Cardiac fibroblast (primary cell): ENCODE results near the gene KRTCAP2.
A peak's percentile ranks its signal among the peaks of the same experiment; 100 is the strongest.
"Not testable (repeated sequence)": the region's sequence is repeated elsewhere in the genome, so short reads cannot be mapped to it uniquely, and the experiment has no call there.

Experiments
- DNase-seq, 2 donors: peaks; one replicate each; pipeline versions ENCODE4 v3.0.0 to v3.0.0-alpha.2; 2010; ENCODE audit warnings: low read depth in 2 of 2
- H3K4me3 ChIP-seq, 2 donors: replicated peaks in 1 of 2; 1 replicate in 1 of 2; 2 replicates in 1 of 2; pipeline ENCODE4 v1.5.1; 2011; ENCODE audit warnings: low read depth in 2 of 2, low read length in 2 of 2, mild to moderate bottlenecking in 2 of 2, moderate library complexity in 1 of 2
- CTCF ChIP-seq: IDR thresholded peaks from one replicate; pipeline ENCODE4 v1.5.1; 2011; ENCODE audit warnings: low read depth, mild to moderate bottlenecking, low read length, inconsistent platforms

Gene KRTCAP2

GRCh38 chr1:155172732-155173477 is at the start of gene KRTCAP2:
TSS of gene KRTCAP2 (minus strand) at chr1:155173304. CDS start at chr1:155173224, 80 bp downstream.
- H3K4me3 ChIP-seq, result peak within 1 kb of the TSS; percentile 94 to 97
- peak; percentile 98 for TF ChIP-seq CTCF
- peak; percentile 97 to 98 for DNase-seq

- not testable (repeated sequence) for H3K4me3 ChIP-seq, DNase-seq
Measured at GRCh38 chr1:155220211-155220965, 47.3 kb upstream of the KRTCAP2 start.

- peak; percentile 21 to 23 for DNase-seq
- H3K4me3 ChIP-seq, result no peak overlapping the region
- no peak for TF ChIP-seq CTCF
Measured at GRCh38 chr1:155219592-155220031, 46.5 kb upstream of the KRTCAP2 start.

GRCh38 chr1:155218854-155219591 is 45.9 kb upstream of the KRTCAP2 start:
- DNase-seq, result peak; percentile 78 to 81
- no peak overlapping the region for H3K4me3 ChIP-seq
- TF ChIP-seq CTCF, result no peak

- H3K4me3 ChIP-seq, DNase-seq: not testable (repeated sequence)
Measured at GRCh38 chr1:155214702-155215101, 41.6 kb upstream of the KRTCAP2 start.

GRCh38 chr1:155212051-155212440 is 38.9 kb upstream of the KRTCAP2 start:
- not testable (repeated sequence) for H3K4me3 ChIP-seq, DNase-seq

GRCh38 chr1:155211381-155212050 is 38.4 kb upstream of the KRTCAP2 start:
- not testable (repeated sequence) for H3K4me3 ChIP-seq
- peak in 1 of 2 donors; percentile 45 for DNase-seq

- H3K4me3 ChIP-seq, result no peak overlapping the region
- TF ChIP-seq CTCF, result no peak
- no peak for DNase-seq
Measured at GRCh38 chr1:155210314-155211104, 37.4 kb upstream of the KRTCAP2 start.
